ENCODE measurements around the gene PRR11.
"Not testable (repeated sequence)": the region's sequence is repeated elsewhere in the genome, so short reads cannot be mapped to it uniquely, and the experiment has no call there.

PRR11 gene

GRCh38 chr17:59220328-59221158 lies 65.0 kb downstream of the PRR11 start, which contains the start of gene GDPD1:
Gene GDPD1 (plus strand): TSS chr17:59220511. CDS start chr17:59220610, 99 bp downstream.
- peak; percentile 96 to 97 for DNase-seq

- DNase-seq, result no peak
Observed at GRCh38 chr17:59221159-59221847, 65.8 kb downstream of the PRR11 start.

GRCh38 chr17:59223813-59224212 lies 68.3 kb downstream of the PRR11 start:
- DNase-seq, result no peak

- DNase-seq, result not testable (repeated sequence)
Observed at GRCh38 chr17:59228588-59228987, 73.0 kb downstream of the PRR11 start.

- no peak for DNase-seq
Observed at GRCh38 chr17:59230764-59231163, 75.2 kb downstream of the PRR11 start.

- no peak for DNase-seq
Observed at GRCh38 chr17:59234631-59235030, 79.1 kb downstream of the PRR11 start.

GRCh38 chr17:59238906-59239305 lies 83.4 kb downstream of the PRR11 start:
- no peak for DNase-seq

GRCh38 chr17:59244081-59244480 lies 88.5 kb downstream of the PRR11 start:
- DNase-seq, result no peak

Data from activated CD4-positive, alpha-beta T cell treated with anti-CD3 and anti-CD28 coated beads, Interleukin-2, amount 50 U/mL, for 48 hours (primary cell).